Sigmoid colon (tissue), 7 donors: Measurements from ENCODE around the gene CDK18. TPM values are rescaled to one million over a fixed set of nuclear protein-coding genes. Genes with fewer than 3 reads are reported as not detected.

Source experiments
- DNase-seq: peaks from one replicate; pipeline ENCODE4 v3.0.0-alpha.2; 2019
- H3K27ac ChIP-seq, 4 donors: fragments of 200-600 bp; sonication (generic); one replicate each; pipeline ENCODE4 v1.5.1; 2016 to 2019; ENCODE audit warnings: mild to moderate bottlenecking in 1 of 4
- H3K27me3 ChIP-seq, 3 donors: fragments of 200-600 bp; sonication (generic); one replicate each; pipeline ENCODE4 v1.5.1; 2019; ENCODE audit warnings: mild to moderate bottlenecking in 1 of 3
- H3K36me3 ChIP-seq, 4 donors: fragments of 200-600 bp; sonication (generic); one replicate each; pipeline ENCODE4 v1.5.1; 2016 to 2019
- H3K4me1 ChIP-seq, 4 donors: fragments of 200-600 bp; sonication (generic); one replicate each; pipeline ENCODE4 v1.5.1; 2017 to 2019
- H3K4me3 ChIP-seq, 4 donors: fragments of 200-600 bp; sonication (generic); one replicate each; pipeline ENCODE4 v1.5.1; 2017 to 2019; ENCODE audit warnings: mild to moderate bottlenecking in 2 of 4, moderate library complexity in 1 of 4
- H3K9me3 ChIP-seq, 4 donors: fragments of 200-600 bp in 3 of 4; sonication (generic) in 3 of 4; one replicate each; pipeline versions ENCODE4 v1.5.1 to v1.6.1; 2013 to 2019
- CTCF ChIP-seq, 4 experiments: fragments of 450-650 bp in 3 of 4; fragments of 200-600 bp in 1 of 4; IDR thresholded peaks; one replicate each; pipeline ENCODE4 v1.5.1; 2016 to 2019; ENCODE audit warnings: antibody characterized with exemption in 4 of 4, mild to moderate bottlenecking in 3 of 4, moderate library complexity in 2 of 4
- EP300 ChIP-seq, 4 donors: sonication (generic); formaldehyde crosslinking; IDR thresholded peaks; one replicate each; pipeline ENCODE4 v1.6.1; 2017; ENCODE audit warnings: antibody characterized with exemption in 4 of 4
- POLR2A ChIP-seq, 2 donors: fragments of 450-650 bp; IDR thresholded peaks; one replicate each; pipeline ENCODE4 v1.6.1; 2016; ENCODE audit warnings: antibody characterized with exemption in 2 of 2, mild to moderate bottlenecking in 2 of 2, moderate library complexity in 2 of 2
- POLR2AphosphoS5 ChIP-seq, 4 donors: sonication (generic); formaldehyde crosslinking; IDR thresholded peaks; one replicate each; pipeline ENCODE4 v1.6.1; 2017; ENCODE audit warnings: antibody characterized with exemption in 4 of 4
- WGBS, 2 donors: extraction: QIAGEN DNeasy Blood & Tissue Kit; methylation state at CpG; one replicate each; pipeline ENCODE4 v1.1.7; 2013; 5-methylcytosine and 5-hydroxymethylcytosine counted together
- intact Hi-C: fragments of 100-400 bp; cut with DNase I; formaldehyde crosslinking; loops from one replicate; pipeline ENCODE4 v1.15.1; 2023
- polyA plus RNA-seq, 3 donors: library from polyadenylated mRNA; stranded (reverse); fragments of 200-250 nt; gene quantifications; one replicate each; pipeline ENCODE4 v1.2.3, GENCODE V29; 2013
- total RNA-seq, 4 donors: library from RNA; depleted of rRNA; stranded (reverse); fragments of >200 nt; gene quantifications; one replicate each; pipeline ENCODE4 v1.1.0, GENCODE V29; 2016
- donor health status: healthy with polysubstance abuse.
- donor health status: Bipolar disorder and iron deficiency.
- donor health status: healthy.

CDK18 gene
- total and polyA plus RNA-seq, 7 donors, result 6.7 to 26.8 (median 13.0) TPM

GRCh38 chr1:205545001-205545919 lies 40.8 kb downstream of the CDK18 start:
- intact Hi-C loops, result no loop called here
- TF ChIP-seq POLR2A (IDR thresholded peaks at IDR 0.05) (no peak), CTCF (IDR thresholded peaks at IDR 0.05) (no peak), POLR2AphosphoS5 (IDR thresholded peaks at IDR 0.05) (no peak)
- H3K9me3 ChIP-seq, result no peaks in the 10 kb centered on the region
- DNase-seq, result no peak
- peaks cover 0 to 56% (median 24%) of the 10 kb centered on the region in 3 donors for H3K27me3 ChIP-seq
- no peak overlapping the region for H3K4me3 ChIP-seq
- no peak overlapping the region for H3K27ac ChIP-seq
- no peaks in the 10 kb centered on the region for H3K36me3 ChIP-seq
- 74 to 79% methylated on average over 19 of the region's 19 CpGs for WGBS, 2 donors
- peaks cover 0 to 15% (median 13%) of the 10 kb centered on the region in 4 donors for H3K4me1 ChIP-seq

- WGBS, 2 donors, result 93 to 96% methylated on average over 5 of the region's 5 CpGs
- Histone ChIP-seq H3K36me3 (no peaks in the 10 kb centered on the region), H3K4me3 (no peak overlapping the region), H3K27ac (no peak overlapping the region), H3K4me1 (peaks cover 0 to 15% (median 13%) of the 10 kb centered on the region in 4 donors), H3K27me3 (peaks cover 0 to 60% (median 24%) of the 10 kb centered on the region in 3 donors), H3K9me3 (no peaks in the 10 kb centered on the region)
- DNase-seq, result no peak
- TF ChIP-seq EP300 (IDR thresholded peaks at IDR 0.05) (no peak), POLR2AphosphoS5 (IDR thresholded peaks at IDR 0.05) (no peak), POLR2A (IDR thresholded peaks at IDR 0.05) (no peak), CTCF (IDR thresholded peaks at IDR 0.05) (no peak)
- intact Hi-C loops, result no loop called here
Measured at GRCh38 chr1:205545991-205546390, 41.5 kb downstream of the CDK18 start.

GRCh38 chr1:205546541-205546940 lies 42.1 kb downstream of the CDK18 start:
- Histone ChIP-seq H3K4me1 (peaks cover 0 to 15% (median 13%) of the 10 kb centered on the region in 4 donors), H3K27me3 (peaks cover 0 to 65% (median 24%) of the 10 kb centered on the region in 3 donors), H3K36me3 (no peaks in the 10 kb centered on the region), H3K9me3 (no peaks in the 10 kb centered on the region), H3K4me3 (no peak overlapping the region), H3K27ac (no peak overlapping the region)
- TF ChIP-seq EP300 (IDR thresholded peaks at IDR 0.05) (no peak), POLR2AphosphoS5 (IDR thresholded peaks at IDR 0.05) (no peak), POLR2A (IDR thresholded peaks at IDR 0.05) (no peak), CTCF (IDR thresholded peaks at IDR 0.05) (no peak)
- WGBS, 2 donors, result 71 to 77% methylated on average over 1 of the region's 1 CpG
- no peak for DNase-seq
- intact Hi-C loops, result no loop called here

- Histone ChIP-seq H3K9me3 (no peaks in the 10 kb centered on the region), H3K4me3 (no peak overlapping the region), H3K27me3 (peaks cover 0 to 65% (median 24%) of the 10 kb centered on the region in 3 donors), H3K27ac (no peak overlapping the region), H3K4me1 (peaks cover 0 to 13% (median 10%) of the 10 kb centered on the region in 4 donors), H3K36me3 (no peaks in the 10 kb centered on the region)
- intact Hi-C loops, result no loop called here
- 78 to 81% methylated on average over 15 of the region's 15 CpGs for WGBS, 2 donors
- TF ChIP-seq EP300 (IDR thresholded peaks at IDR 0.05) (no peak), CTCF (IDR thresholded peaks at IDR 0.05) (no peak), POLR2A (IDR thresholded peaks at IDR 0.05) (no peak), POLR2AphosphoS5 (IDR thresholded peaks at IDR 0.05) (no peak)
- peak; percentile 39 for DNase-seq
Measured at GRCh38 chr1:205547936-205548827, 43.7 kb downstream of the CDK18 start.
